DOHH2 (cell line): ENCODE data around the gene CREBBP.

Experiments used
- CTCF ChIP-seq: fragments of 200-600 bp; sonication (generic); IDR thresholded peaks from one replicate; pipeline ENCODE4 v1.5.1; 2014; ENCODE audit warnings: antibody characterized with exemption, mild to moderate bottlenecking, low read depth, low read length; ENCODE audit not compliant: poor library complexity, severe bottlenecking
- EZH2phosphoT487 ChIP-seq: fragments of 200-600 bp; sonication (generic); IDR thresholded peaks from 2 replicates; pipeline ENCODE4 v1.6.1; 2017; ENCODE audit warnings: borderline replicate concordance, mild to moderate bottlenecking, antibody characterized with exemption, low read length, moderate library complexity, mixed read lengths

DNA sequence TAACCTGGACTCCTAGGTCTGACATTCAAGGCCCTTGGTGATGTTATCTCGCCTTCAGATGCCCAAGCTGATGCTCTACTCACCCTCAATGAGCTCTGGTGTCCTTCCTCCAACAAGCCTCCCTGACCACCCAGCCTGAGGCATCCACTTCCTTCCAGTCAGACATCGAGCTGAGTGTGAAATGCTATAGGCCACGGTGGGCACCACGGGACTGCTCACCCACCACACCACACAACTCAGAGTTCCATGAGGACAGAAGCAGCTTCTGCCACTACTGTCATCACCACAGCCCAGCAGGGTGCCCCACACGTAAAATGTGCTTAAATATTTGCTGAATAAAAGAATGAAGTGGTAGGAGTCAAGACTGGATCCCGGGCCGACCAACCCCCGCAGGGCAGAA, 12.0 kb downstream of the CREBBP start:
- TF ChIP-seq CTCF (no peak), EZH2phosphoT487 (no peak)
